H1 (cell line): ENCODE data around the gene USP49. TPM values are rescaled to one million over a fixed set of nuclear protein-coding genes. Genes with fewer than 3 reads are reported as not detected.

Experiments used
- CTCF ChIA-PET: fragments of 300-600 bp; sonication (Branson Sonifier 250); formaldehyde crosslinking; loops from one replicate; lab custom pipeline; 2021; ENCODE audit not compliant: partially characterized antibody; lab: Charles Lee
- POLR2A ChIA-PET: fragments of 300-600 bp; sonication (Branson Sonifier 250); formaldehyde crosslinking; loops from one replicate; lab custom pipeline; 2021; ENCODE audit warnings: inconsistent platforms; ENCODE audit not compliant: partially characterized antibody; lab: Charles Lee
- DNase-seq, 2 experiments: peaks; one replicate each; pipeline versions ENCODE4 v3.0.0 to v3.0.0-alpha.2; 2010 to 2022; ENCODE audit warnings: low spot score in 2 of 2, low read depth in 1 of 2, mixed read lengths in 1 of 2
- FAIRE-seq: peaks from 2 replicates; lab custom pipeline; 2011; peaks lifted over from hg19 to GRCh38; lab: Jason Lieb, UNC
- H2AFZ ChIP-seq: 2 replicates; pipeline ENCODE4 v1.8.1; 2012; ENCODE audit warnings: low read length, inconsistent platforms
- H2AK5ac ChIP-seq: 2 replicates; pipeline ENCODE4 v1.6.1; 2013; ENCODE audit warnings: low read depth, low read length
- H2BK120ac ChIP-seq: replicated peaks from 2 replicates; pipeline ENCODE3; 2013; ENCODE audit warnings: low read depth, low read length, inconsistent platforms
- H2BK12ac ChIP-seq: 2 replicates; pipeline ENCODE4 v1.6.1; 2013; ENCODE audit warnings: low read depth, low read length
- H2BK15ac ChIP-seq: 2 replicates; pipeline ENCODE4 v1.6.1; 2013; ENCODE audit warnings: low read length
- H2BK20ac ChIP-seq: 2 replicates; pipeline ENCODE4 v1.6.1; 2013; ENCODE audit warnings: low read length
- H2BK5ac ChIP-seq: 2 replicates; pipeline ENCODE4 v1.6.1; 2013; ENCODE audit warnings: low read depth, low read length
- H3K14ac ChIP-seq: 2 replicates; pipeline ENCODE4 v1.6.1; 2013; ENCODE audit warnings: inconsistent platforms; ENCODE audit not compliant: insufficient read length
- H3K18ac ChIP-seq: 2 replicates; pipeline ENCODE4 v1.6.1; 2013; ENCODE audit warnings: low read length; ENCODE audit errors: extremely low read depth
- H3K23ac ChIP-seq: 2 replicates; pipeline ENCODE4 v1.6.1; 2013; ENCODE audit warnings: inconsistent platforms; ENCODE audit not compliant: insufficient read length
- H3K23me2 ChIP-seq: 2 replicates; pipeline ENCODE4 v1.6.1; 2013; ENCODE audit warnings: low read depth, low read length
- H3K27ac ChIP-seq: 2 replicates; pipeline ENCODE4 v1.6.1; 2011; ENCODE audit warnings: low read depth, low read length, inconsistent platforms
- H3K27me3 ChIP-seq, 4 experiments: replicated peaks in 1 of 4; 1 replicate in 1 of 4; 2 replicates in 3 of 4; pipeline versions ENCODE4 v1.6.1 to v1.8.1; 2011 to 2013; ENCODE audit warnings: low read length in 3 of 4, mild to moderate bottlenecking in 3 of 4, inconsistent platforms in 2 of 4, mixed read lengths in 2 of 4, moderate library complexity in 1 of 4; ENCODE audit not compliant: control insufficient read depth in 3 of 4, insufficient read depth in 3 of 4; ENCODE audit errors: extremely low read depth in 1 of 4
- H3K36me3 ChIP-seq, 4 experiments: 2 replicates each; pipeline versions ENCODE4 v1.6.1 to v1.8.1; 2011 to 2013; ENCODE audit warnings: mild to moderate bottlenecking in 4 of 4, low read length in 3 of 4, moderate library complexity in 2 of 4, control low read depth in 1 of 4, inconsistent platforms in 1 of 4; ENCODE audit not compliant: insufficient read depth in 4 of 4, control insufficient read depth in 2 of 4
- H3K4ac ChIP-seq: replicated peaks from 2 replicates; pipeline ENCODE3; 2013; ENCODE audit warnings: low read length, low read depth, mixed read lengths, inconsistent platforms; ENCODE audit not compliant: insufficient read length
- H3K4me1 ChIP-seq, 4 experiments: replicated peaks in 1 of 4; 1 replicate in 1 of 4; 2 replicates in 3 of 4; pipeline versions ENCODE4 v1.6.1 to v1.8.1; 2011 to 2013; ENCODE audit warnings: low read length in 3 of 4, inconsistent platforms in 2 of 4, mixed read lengths in 1 of 4; ENCODE audit not compliant: insufficient read depth in 4 of 4, control insufficient read depth in 3 of 4
- H3K4me2 ChIP-seq, 2 experiments: 2 replicates each; pipeline versions ENCODE4 v1.6.1 to v1.8.1; 2011 to 2013; ENCODE audit warnings: low read depth in 2 of 2, low read length in 2 of 2, control low read depth in 1 of 2, inconsistent platforms in 1 of 2, mild to moderate bottlenecking in 1 of 2; ENCODE audit not compliant: insufficient read depth in 1 of 2
- H3K4me3 ChIP-seq, 4 experiments: fragments of 200-600, 300-600 bp in 1 of 4; sonication (generic), shearing (Covaris generic), sonication (Bioruptor Twin) in 1 of 4; 2 replicates each; pipeline versions ENCODE4 v1.5.1 to v1.8.1; 2011 to 2016; ENCODE audit warnings: low read length in 4 of 4, low read depth in 3 of 4, control low read depth in 2 of 4, inconsistent platforms in 2 of 4, mild to moderate bottlenecking in 2 of 4, mixed read lengths in 1 of 4, moderate library complexity in 1 of 4; ENCODE audit not compliant: insufficient read depth in 2 of 4; ENCODE audit errors: extremely low read depth in 1 of 4
- H3K56ac ChIP-seq: replicated peaks from 2 replicates; pipeline ENCODE3; 2013; ENCODE audit warnings: low read depth, mild to moderate bottlenecking, mixed read lengths, low read length, inconsistent platforms; ENCODE audit not compliant: insufficient read length
- H3K79me1 ChIP-seq: 2 replicates; pipeline ENCODE4 v1.6.1; 2013; ENCODE audit warnings: low read depth, low read length, control low read depth
- H3K79me2 ChIP-seq, 2 experiments: 2 replicates each; pipeline versions ENCODE4 v1.6.1 to v1.8.1; 2012 to 2013; ENCODE audit warnings: low read length in 2 of 2, mild to moderate bottlenecking in 2 of 2, inconsistent platforms in 1 of 2; ENCODE audit not compliant: insufficient read depth in 2 of 2, control insufficient read depth in 1 of 2
- H3K9ac ChIP-seq, 4 experiments: replicated peaks in 1 of 4; 1 replicate in 1 of 4; 2 replicates in 3 of 4; pipeline versions ENCODE4 v1.6.1 to v1.8.1; 2011 to 2013; ENCODE audit warnings: low read depth in 3 of 4, low read length in 3 of 4, control low read depth in 2 of 4, mild to moderate bottlenecking in 2 of 4, moderate library complexity in 2 of 4, inconsistent platforms in 1 of 4; ENCODE audit errors: extremely low read depth in 1 of 4
- H3K9me3 ChIP-seq, 2 experiments: 2 replicates each; pipeline versions ENCODE4 v1.6.1 to v1.8.1; 2012 to 2013; ENCODE audit warnings: mild to moderate bottlenecking in 2 of 2, moderate library complexity in 2 of 2, control low read depth in 1 of 2, inconsistent platforms in 1 of 2, low read depth in 1 of 2, low read length in 1 of 2, mixed read lengths in 1 of 2; ENCODE audit not compliant: insufficient read depth in 2 of 2
- H4K20me1 ChIP-seq, 2 experiments: replicated peaks in 1 of 2; 2 replicates each; pipeline versions ENCODE3 to v1.8.1; 2011 to 2013; ENCODE audit warnings: inconsistent platforms in 2 of 2, low read length in 2 of 2, mild to moderate bottlenecking in 1 of 2; ENCODE audit not compliant: insufficient read depth in 2 of 2, control insufficient read depth in 1 of 2
- H4K5ac ChIP-seq: 2 replicates; pipeline ENCODE4 v1.6.1; 2013; ENCODE audit warnings: low read length, low read depth, mixed read lengths, inconsistent platforms; ENCODE audit not compliant: insufficient read length
- H4K8ac ChIP-seq: 2 replicates; pipeline ENCODE4 v1.8.0; 2013; ENCODE audit warnings: mild to moderate bottlenecking, moderate library complexity, low read length, inconsistent platforms; ENCODE audit not compliant: insufficient read depth; ENCODE audit errors: extremely low read depth
- H4K91ac ChIP-seq: replicated peaks from 2 replicates; pipeline ENCODE3; 2013; ENCODE audit warnings: low read length, mixed read lengths, inconsistent platforms; ENCODE audit not compliant: insufficient read length
- BRCA1 ChIP-seq: IDR thresholded peaks from 2 replicates; pipeline ENCODE4 v1.6.1; 2012; ENCODE audit warnings: low read depth, low read length, improper control_type of control experiment
- CBX5 ChIP-seq: fragments of 300-800, 300-1000 bp; sonication (generic); IDR thresholded peaks from 2 replicates; pipeline ENCODE4 v1.7.1; 2016; ENCODE audit warnings: antibody characterized with exemption, low read length, low read depth
- FOSL1 ChIP-seq: IDR thresholded peaks from 2 replicates; pipeline ENCODE4 v1.6.1; 2011; ENCODE audit warnings: mild to moderate bottlenecking, low read depth, low read length, moderate library complexity; ENCODE audit not compliant: insufficient read depth
- GABPA ChIP-seq: IDR thresholded peaks from 2 replicates; pipeline ENCODE4 v1.6.1; 2011; ENCODE audit warnings: mild to moderate bottlenecking, low read length, moderate library complexity, borderline replicate concordance; ENCODE audit not compliant: insufficient read depth
- HDAC6 ChIP-seq: IDR thresholded peaks from one replicate; pipeline ENCODE4 v1.7.1; 2012; ENCODE audit warnings: low read depth, mild to moderate bottlenecking, inconsistent platforms, low read length, moderate library complexity
- JUND ChIP-seq: IDR thresholded peaks from 2 replicates; pipeline ENCODE4 v1.6.1; 2011; ENCODE audit warnings: mild to moderate bottlenecking, improper control_type of control experiment, low read length
- MAFK ChIP-seq: IDR thresholded peaks from 2 replicates; pipeline ENCODE4 v1.6.1; 2012; ENCODE audit warnings: low read depth, mild to moderate bottlenecking, improper control_type of control experiment, low read length
- POLR2A ChIP-seq, 2 experiments: IDR thresholded peaks; 1 replicate in 1 of 2; 2 replicates in 1 of 2; pipeline ENCODE4 v1.6.1; 2011; ENCODE audit warnings: low read depth in 2 of 2, low read length in 2 of 2, mild to moderate bottlenecking in 2 of 2; ENCODE audit errors: control extremely low read depth in 1 of 2
- POLR2AphosphoS5 ChIP-seq: IDR thresholded peaks from 2 replicates; pipeline ENCODE4 v1.6.1; 2011; ENCODE audit warnings: low read depth, low read length
- RBBP5 ChIP-seq: IDR thresholded peaks from 2 replicates; pipeline ENCODE4 v1.7.1; 2012; ENCODE audit warnings: low read depth, mild to moderate bottlenecking, inconsistent platforms, low read length, moderate library complexity, borderline replicate concordance
- RNF2 ChIP-seq: fragments of 200-900, 300-1000 bp; sonication (generic); IDR thresholded peaks from 2 replicates; pipeline ENCODE4 v1.7.1; 2016; ENCODE audit warnings: borderline replicate concordance, low read depth, mild to moderate bottlenecking, antibody characterized with exemption, low read length; ENCODE audit not compliant: poor library complexity, severe bottlenecking; ENCODE audit errors: missing control alignments
- SIRT6 ChIP-seq: IDR thresholded peaks from one replicate; pipeline ENCODE4 v1.7.1; 2012; ENCODE audit warnings: low read length, inconsistent platforms
- SP1 ChIP-seq: IDR thresholded peaks from 2 replicates; pipeline ENCODE4 v1.6.1; 2011; ENCODE audit warnings: low read depth, low read length
- TAF1 ChIP-seq: IDR thresholded peaks from 2 replicates; pipeline ENCODE4 v1.6.1; 2011; ENCODE audit warnings: mild to moderate bottlenecking, low read depth, low read length
- WGBS, 2 experiments: shearing (Covaris generic) in 1 of 2; methylation state at CpG; one replicate each; pipeline versions ENCODE4 v1.1.6 to v1.1.7; 2013 to 2015; ENCODE audit warnings: low lambda C conversion rate in 2 of 2, mixed read lengths in 2 of 2, inconsistent platforms in 1 of 2, low coverage in 1 of 2, missing lambda C conversion rate in 1 of 2; ENCODE audit not compliant: insufficient replicate concordance in 2 of 2, insufficient coverage in 1 of 2, insufficient read length in 1 of 2; ENCODE audit errors: extremely low coverage in 1 of 2, missing lambda C conversion rate in 1 of 2; 5-methylcytosine and 5-hydroxymethylcytosine counted together
- polyA plus RNA-seq, 7 experiments: library from polyadenylated mRNA; depleted of rRNA in 3 of 7; stranded (reverse) in 5 of 7; unstranded in 2 of 7; fragments of >200 nt in 5 of 7; fragments of 200-250 nt in 2 of 7; gene quantifications; 1 replicate in 5 of 7; 2 replicates in 1 of 7; 4 replicates in 1 of 7; pipeline versions ENCODE4 v1.2.1 to v1.2.3, GENCODE V29; 2011 to 2013; ENCODE audit warnings: missing spikeins in 2 of 7, mixed read lengths in 2 of 7
- total RNA-seq: library from RNA; stranded (reverse); fragmentation: NEBNext Ultra II Directional; extraction: Animal tissue kit (Norgen Biotek cat#: 25700); gene quantifications from 2 replicates; pipeline ENCODE4 v1.2.1, GENCODE V29; 2021

Gene USP49
- total and polyA plus RNA-seq, 2 of the 8 experiments (the other 6 are each of a cell fraction or from before 2014, with no cell fraction given): 6.9 to 24.4 TPM

- Histone ChIP-seq H3K27me3 (no peaks in the 10 kb centered on the region), H3K56ac (no peak overlapping the region), H2AK5ac (no peak overlapping the region), H3K14ac (no peak overlapping the region), H3K23ac (no peak overlapping the region), H2AFZ (no peak overlapping the region), H3K9me3 (no peaks in the 10 kb centered on the region), H3K4me1 (peaks cover 0 to 6% (median 5%) of the 10 kb centered on the region in 4 experiments; a peak in 3 of 7 replicates), H4K5ac (no peak overlapping the region), H3K18ac (no peak overlapping the region), H3K27ac (no peak overlapping the region), H3K4me2 (no peak overlapping the region), H3K4ac (no peak overlapping the region), H3K4me3 (no peak overlapping the region), H2BK20ac (no peak overlapping the region), H3K79me2 (peaks cover 0 to 52% of the 10 kb centered on the region in 2 experiments; a peak in 2 of 4 replicates), H2BK5ac (no peak overlapping the region), H3K23me2 (no peaks in the 10 kb centered on the region), H2BK15ac (no peak overlapping the region), H3K79me1 (no peaks in the 10 kb centered on the region; the same call in 1 of the 2 replicates), H2BK12ac (no peak overlapping the region), H3K36me3 (peaks cover 0 to 2% (median 0%) of the 10 kb centered on the region in 4 experiments; a peak in 2 of 8 replicates), H3K9ac (no peak overlapping the region), H2BK120ac (no peak overlapping the region), H4K20me1 (peaks cover 0 to 1% of the 10 kb centered on the region in 2 experiments), H4K91ac (no peak overlapping the region), H4K8ac (no peak overlapping the region)
- no peak for DNase-seq
- CTCF ChIA-PET: interaction anchor here (0.9 to 1.3 kb wide), 2 partner anchors 8 to 41 kb away, joined by 3 read pairs; no protein-coding TSS in a partner anchor
- 92% methylated on average over 1 of the region's 1 CpG; no CpG with 5 or more reads in 1 of the 2 experiments for WGBS, 2 experiments
- no peak for TF ChIP-seq SIRT6
- no peak for TF ChIP-seq JUND
- no peak for TF ChIP-seq TAF1
- TF ChIP-seq MAFK: no peak
- TF ChIP-seq FOSL1: no peak
- no peak for TF ChIP-seq GABPA
- TF ChIP-seq POLR2AphosphoS5: no peak
- TF ChIP-seq CBX5: no peak
- TF ChIP-seq SP1: no peak
- no peak for TF ChIP-seq HDAC6
- TF ChIP-seq POLR2A (IDR thresholded peaks at IDR 0.05; ENCODE audit: control extremely low read depth in 1 of 2, low read depth in 2 of 2, low read length in 2 of 2): no peak
- TF ChIP-seq RNF2: no peak
- no peak for TF ChIP-seq BRCA1
- no peak for TF ChIP-seq RBBP5
- FAIRE-seq: no peak
- POLR2A ChIA-PET: interaction anchor here (0.8 to 1.7 kb wide), 4 partner anchors 8 to 36 kb away, joined by 3 to 7 read pairs (median 4); partner anchors contain the start of genes BYSL and MED20
These were observed 9.2 kb downstream of the USP49 start for GRCh38 chr6:41885930-41886329.
